ENCODE results near the gene ARMC6.

GRCh38 chr19:19063183-19064097 is 30.0 kb downstream of the ARMC6 start, which contains the start of gene SLC25A42:
- TF ChIP-seq CTCF (conservative IDR thresholded peaks at IDR 0.05) (no peak), ZFX (IDR thresholded peaks at IDR 0.05) (no peak)

All from C4-2B (cell line).